IMR-90 (cell line): ENCODE measurements around the gene VPS72. TPM values are rescaled to one million over a fixed set of nuclear protein-coding genes. Genes with fewer than 3 reads are reported as not detected.

Experiments used
- ATAC-seq: fragments of 200-7000 bp; cut with Tn5 transposase; 2 replicates; pipeline ENCODE4 v1.9.1; 2020; ENCODE audit warnings: low read depth, mild to moderate bottlenecking, moderate library complexity
- BruUV-seq: library from RNA; stranded (reverse); fragments of 400-500 nt; replicated peaks from 2 replicates; lab custom pipeline; 2021; lab: Mats Ljungman, UMichigan
- CTCF ChIA-PET: fragments of 300-600 bp; formaldehyde crosslinking; extraction: SDS; loops from one replicate; lab custom pipeline; 2021; ENCODE audit warnings: antibody characterized with exemption; lab: Yijun Ruan, JAX
- POLR2A ChIA-PET: fragments of 300-600 bp; sonication (Branson Sonifier 250); formaldehyde crosslinking; loops from one replicate; lab custom pipeline; 2022; ENCODE audit warnings: antibody characterized with exemption; ENCODE audit not compliant: unreplicated experiment; lab: Charles Lee
- DNase-seq: peaks from one replicate; pipeline ENCODE4 v3.0.0; 2013
- H2AFZ ChIP-seq: replicated peaks from 2 replicates; pipeline ENCODE3; 2013; ENCODE audit warnings: low read length, mild to moderate bottlenecking; ENCODE audit not compliant: poor library complexity
- H2AK5ac ChIP-seq: 2 replicates; pipeline ENCODE4 v1.6.1; 2013; ENCODE audit warnings: low read depth, low read length, inconsistent platforms
- H2AK9ac ChIP-seq: replicated peaks from 2 replicates; pipeline ENCODE3; 2013; ENCODE audit warnings: mild to moderate bottlenecking, low read depth, low read length, moderate library complexity; ENCODE audit not compliant: poor library complexity
- H2BK120ac ChIP-seq: 2 replicates; pipeline ENCODE4 v1.6.1; 2013; ENCODE audit warnings: low read depth, low read length, inconsistent platforms
- H2BK15ac ChIP-seq: 3 replicates; pipeline ENCODE4 v1.6.1; 2013; ENCODE audit warnings: low read depth, low read length, inconsistent platforms
- H2BK20ac ChIP-seq: 2 replicates; pipeline ENCODE4 v1.6.1; 2013; ENCODE audit warnings: low read depth, mild to moderate bottlenecking, inconsistent platforms, low read length, moderate library complexity
- H2BK5ac ChIP-seq: 2 replicates; pipeline ENCODE4 v1.6.1; 2013; ENCODE audit warnings: mild to moderate bottlenecking, low read depth, low read length, inconsistent platforms; ENCODE audit not compliant: poor library complexity, severe bottlenecking
- H3K14ac ChIP-seq: replicated peaks from 2 replicates; pipeline ENCODE4 v1.6.1; 2013; ENCODE audit warnings: low read depth, low read length, inconsistent platforms
- H3K18ac ChIP-seq: 2 replicates; pipeline ENCODE4 v1.6.1; 2013; ENCODE audit warnings: low read depth, low read length, control low read depth
- H3K23ac ChIP-seq: 2 replicates; pipeline ENCODE4 v1.6.1; 2013; ENCODE audit warnings: low read depth, low read length, inconsistent platforms
- H3K27ac ChIP-seq: 2 replicates; pipeline ENCODE4 v1.5.1; 2013; ENCODE audit warnings: mild to moderate bottlenecking, control low read depth, low read length; ENCODE audit not compliant: insufficient read depth
- H3K27me3 ChIP-seq: 2 replicates; pipeline ENCODE4 v1.6.1; 2013; ENCODE audit warnings: low read length; ENCODE audit not compliant: control insufficient read depth, insufficient read depth
- H3K36me3 ChIP-seq: 2 replicates; pipeline ENCODE4 v1.6.1; 2013; ENCODE audit warnings: low read length, mixed read lengths; ENCODE audit not compliant: control insufficient read depth, insufficient read depth
- H3K4ac ChIP-seq: 2 replicates; pipeline ENCODE4 v1.6.1; 2013; ENCODE audit warnings: low read depth, low read length, inconsistent platforms
- H3K4me1 ChIP-seq: 2 replicates; pipeline ENCODE4 v1.6.1; 2013; ENCODE audit warnings: low read length, mixed read lengths; ENCODE audit not compliant: control insufficient read depth, insufficient read depth
- H3K4me2 ChIP-seq: 2 replicates; pipeline ENCODE4 v1.6.1; 2013; ENCODE audit warnings: low read depth, mild to moderate bottlenecking, control low read depth, low read length, moderate library complexity
- H3K4me3 ChIP-seq: 2 replicates; pipeline ENCODE4 v1.5.1; 2013; ENCODE audit warnings: low read depth, mild to moderate bottlenecking, control low read depth, low read length, moderate library complexity; ENCODE audit not compliant: insufficient read depth
- H3K56ac ChIP-seq: 2 replicates; pipeline ENCODE4 v1.6.1; 2013; ENCODE audit warnings: low read length, inconsistent platforms; ENCODE audit not compliant: insufficient read depth; ENCODE audit errors: extremely low read depth
- H3K79me1 ChIP-seq, 2 experiments: 2 replicates each; pipeline ENCODE4 v1.6.1; 2013; ENCODE audit warnings: low read length in 2 of 2, inconsistent platforms in 1 of 2, low read depth in 1 of 2
- H3K9ac ChIP-seq: 2 replicates; pipeline ENCODE4 v1.6.1; 2013; ENCODE audit warnings: low read depth, low read length, control low read depth
- H3K9me1 ChIP-seq: 2 replicates; pipeline ENCODE4 v1.6.1; 2013; ENCODE audit warnings: low read length, inconsistent platforms; ENCODE audit not compliant: insufficient read depth
- H3K9me3 ChIP-seq: 2 replicates; pipeline ENCODE4 v1.6.1; 2013; ENCODE audit warnings: low read length; ENCODE audit not compliant: control insufficient read depth, insufficient read depth
- H4K20me1 ChIP-seq: 2 replicates; pipeline ENCODE4 v1.6.1; 2013; ENCODE audit warnings: low read length, inconsistent platforms; ENCODE audit not compliant: insufficient read depth
- H4K5ac ChIP-seq: 2 replicates; pipeline ENCODE4 v1.6.1; 2013; ENCODE audit warnings: mild to moderate bottlenecking, low read depth, low read length, control low read depth
- H4K8ac ChIP-seq, 2 experiments: 2 replicates each; pipeline ENCODE4 v1.6.1; 2013; ENCODE audit warnings: low read depth in 2 of 2, low read length in 2 of 2, control low read depth in 1 of 2, inconsistent platforms in 1 of 2
- H4K91ac ChIP-seq: 2 replicates; pipeline ENCODE4 v1.6.1; 2013; ENCODE audit warnings: low read depth, low read length, inconsistent platforms; ENCODE audit not compliant: insufficient read depth
- BHLHE40 ChIP-seq: fragments of 150-350 bp; IDR thresholded peaks from 2 replicates; pipeline ENCODE4 v1.6.1; 2016; ENCODE audit warnings: mild to moderate bottlenecking, low read depth, low read length
- CEBPB ChIP-seq: IDR thresholded peaks from 2 replicates; pipeline ENCODE4 v1.6.1; 2012; ENCODE audit warnings: low read depth, low read length, improper control_type of control experiment
- FOS ChIP-seq: fragments of 150-350 bp; IDR thresholded peaks from 2 replicates; pipeline ENCODE4 v1.6.1; 2016; ENCODE audit warnings: low read depth, low read length
- MAZ ChIP-seq: IDR thresholded peaks from 2 replicates; pipeline ENCODE4 v1.6.1; 2012; ENCODE audit warnings: low read depth, mild to moderate bottlenecking, low read length, improper control_type of control experiment, moderate library complexity, borderline replicate concordance
- NFE2L2 ChIP-seq: fragments of 150-350 bp; IDR thresholded peaks from 2 replicates; pipeline ENCODE4 v1.6.1; 2016; ENCODE audit warnings: low read depth, mild to moderate bottlenecking, low read length
- POLR2A ChIP-seq: IDR thresholded peaks from 2 replicates; pipeline ENCODE4 v1.6.1; 2012; ENCODE audit warnings: mild to moderate bottlenecking, low read depth, low read length
- RFX5 ChIP-seq: IDR thresholded peaks from 2 replicates; pipeline ENCODE4 v1.8.0; 2012; ENCODE audit warnings: low read depth, mild to moderate bottlenecking, low read length, moderate library complexity
- WGBS, 2 experiments: methylation state at CpG; one replicate each; pipeline versions ENCODE4 v1.1.5 to v1.1.7; 2013; ENCODE audit warnings: missing lambda C conversion rate in 2 of 2; ENCODE audit not compliant: insufficient read length in 1 of 2; ENCODE audit errors: extremely low coverage in 2 of 2; 5-methylcytosine and 5-hydroxymethylcytosine counted together
- dilution Hi-C: fragments of 300-500 bp; cut with HindIII; formaldehyde crosslinking; loops from one replicate; pipeline ENCODE4 v1.14.3; 2018; ENCODE audit warnings: low sequenced_read_pairs; ENCODE audit not compliant: unreplicated experiment
- in situ Hi-C: fragments of 300-500 bp; cut with MboI; formaldehyde crosslinking; loops from 3 replicates; pipeline ENCODE4 v1.14.3; 2019; ENCODE audit warnings: low sequenced_read_pairs, inconsistent platforms, mixed read lengths
- intact Hi-C: fragments of 100-400 bp; cut with micrococcal nuclease; formaldehyde crosslinking; loops from 2 replicates; pipeline ENCODE4 v1.10.0; 2022
- polyA plus RNA-seq, 3 experiments: library from polyadenylated mRNA; depleted of rRNA; stranded (reverse); fragments of >200 nt; gene quantifications; 2 replicates each; pipeline ENCODE4 v1.2.3, GENCODE V29; 2012; ENCODE audit warnings: low replicate concordance in 1 of 3
- total RNA-seq: library from RNA; depleted of rRNA; stranded (reverse); fragments of >200 nt; gene quantifications from 2 replicates; pipeline ENCODE4 v1.2.3, GENCODE V29; 2012
- TF ChIP-seq, protein P1 (sequence below): fragments of 150-350 bp; IDR thresholded peaks from 2 replicates; pipeline ENCODE4 v1.6.1; 2017; ENCODE audit warnings: mild to moderate bottlenecking, antibody characterized with exemption, low read length, low read depth
- TF ChIP-seq, protein P2 (sequence below): conservative IDR thresholded peaks from 2 replicates; pipeline ENCODE4 v1.5.1; 2012; ENCODE audit warnings: mild to moderate bottlenecking, low read depth, low read length, improper control_type of control experiment
- TF ChIP-seq, protein P3 (sequence below): fragments of 150-350 bp; IDR thresholded peaks from 2 replicates; pipeline ENCODE4 v1.6.1; 2016; ENCODE audit warnings: low read depth, mild to moderate bottlenecking, low read length, moderate library complexity, borderline replicate concordance

VPS72 gene
- total and polyA plus RNA-seq, 2 of the 4 experiments (the other 2 are of a cell fraction): 51.3 to 62.3 TPM

DNA sequence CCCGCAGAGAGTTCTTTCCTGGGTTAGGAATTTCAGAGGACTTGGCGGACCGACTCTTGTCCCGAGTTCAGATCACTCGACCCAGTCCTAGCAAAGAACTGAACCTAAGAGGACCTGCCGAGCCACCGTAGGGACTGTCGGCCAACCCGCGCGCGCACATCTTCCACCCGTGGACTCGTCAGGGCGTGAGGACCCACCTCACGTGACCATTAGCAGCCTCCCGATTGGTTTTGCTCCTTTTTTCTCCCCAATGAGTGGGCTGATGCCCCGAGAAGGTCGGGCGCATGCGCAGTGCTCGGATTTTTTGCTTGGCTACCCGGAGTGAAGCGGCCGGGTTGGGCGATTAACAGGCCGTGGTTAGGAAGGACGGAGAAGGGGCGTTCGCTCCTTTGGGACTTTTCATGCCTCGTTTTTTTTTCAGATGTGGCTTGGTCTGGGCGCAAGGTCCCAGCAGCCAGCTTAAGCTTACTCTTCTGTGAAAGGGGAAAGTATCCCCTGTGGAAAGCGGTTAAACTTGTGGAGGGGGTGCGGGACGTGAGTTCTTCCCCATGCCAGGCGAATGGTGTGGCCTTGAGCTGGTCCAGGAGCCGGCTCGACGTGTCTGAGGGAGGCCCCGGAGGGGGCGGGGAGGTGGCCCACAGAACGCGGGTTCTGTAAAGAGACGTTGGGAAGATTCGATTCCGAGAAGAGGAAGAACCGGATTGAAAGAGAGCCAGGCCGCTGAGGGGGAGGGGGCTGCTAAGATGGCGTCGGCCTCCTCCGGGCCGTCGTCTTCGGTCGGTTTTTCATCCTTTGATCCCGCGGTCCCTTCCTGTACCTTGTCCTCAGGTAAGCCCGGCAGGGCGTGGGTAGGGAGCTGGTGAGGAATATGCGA lies 8.5 kb upstream of the VPS72 start, which contains the start of gene PIP5K1A:
PIP5K1A (plus strand) TSS at position 299 of the 874 bp plus-strand sequence; CDS start at position 744, 445 bp downstream.
- intact Hi-C loops: loop anchor here (5.0 kb wide), 2 partner anchors 144 to 539 kb away; no protein-coding TSS in a partner anchor
- H2BK20ac ChIP-seq: peak within 1 kb of the TSS; percentile 26; the same call in 1 of the 2 replicates
- peak within 1 kb of the TSS; percentile 97 for H3K9ac ChIP-seq
- peak within 1 kb of the TSS; percentile 83 for H2AFZ ChIP-seq
- H4K8ac ChIP-seq: peak within 1 kb of the TSS; percentile 96 to 97
- H3K4me2 ChIP-seq: peak within 1 kb of the TSS; percentile 98
- TF ChIP-seq, protein P1, sequence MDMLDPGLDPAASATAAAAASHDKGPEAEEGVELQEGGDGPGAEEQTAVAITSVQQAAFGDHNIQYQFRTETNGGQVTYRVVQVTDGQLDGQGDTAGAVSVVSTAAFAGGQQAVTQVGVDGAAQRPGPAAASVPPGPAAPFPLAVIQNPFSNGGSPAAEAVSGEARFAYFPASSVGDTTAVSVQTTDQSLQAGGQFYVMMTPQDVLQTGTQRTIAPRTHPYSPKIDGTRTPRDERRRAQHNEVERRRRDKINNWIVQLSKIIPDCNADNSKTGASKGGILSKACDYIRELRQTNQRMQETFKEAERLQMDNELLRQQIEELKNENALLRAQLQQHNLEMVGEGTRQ: peak; percentile 99
- TF ChIP-seq FOS (0 out of 2 replicates have a peak, but pooled peaks have one; percentile 14), BHLHE40 (peak; percentile 65; the same call in 1 of the 2 replicates), MAZ (peak; percentile 3; the same call in 1 of the 2 replicates), RFX5 (no peak), CEBPB (no peak), POLR2A (peak; percentile 88), NFE2L2 (no peak)
- TF ChIP-seq, protein P2, sequence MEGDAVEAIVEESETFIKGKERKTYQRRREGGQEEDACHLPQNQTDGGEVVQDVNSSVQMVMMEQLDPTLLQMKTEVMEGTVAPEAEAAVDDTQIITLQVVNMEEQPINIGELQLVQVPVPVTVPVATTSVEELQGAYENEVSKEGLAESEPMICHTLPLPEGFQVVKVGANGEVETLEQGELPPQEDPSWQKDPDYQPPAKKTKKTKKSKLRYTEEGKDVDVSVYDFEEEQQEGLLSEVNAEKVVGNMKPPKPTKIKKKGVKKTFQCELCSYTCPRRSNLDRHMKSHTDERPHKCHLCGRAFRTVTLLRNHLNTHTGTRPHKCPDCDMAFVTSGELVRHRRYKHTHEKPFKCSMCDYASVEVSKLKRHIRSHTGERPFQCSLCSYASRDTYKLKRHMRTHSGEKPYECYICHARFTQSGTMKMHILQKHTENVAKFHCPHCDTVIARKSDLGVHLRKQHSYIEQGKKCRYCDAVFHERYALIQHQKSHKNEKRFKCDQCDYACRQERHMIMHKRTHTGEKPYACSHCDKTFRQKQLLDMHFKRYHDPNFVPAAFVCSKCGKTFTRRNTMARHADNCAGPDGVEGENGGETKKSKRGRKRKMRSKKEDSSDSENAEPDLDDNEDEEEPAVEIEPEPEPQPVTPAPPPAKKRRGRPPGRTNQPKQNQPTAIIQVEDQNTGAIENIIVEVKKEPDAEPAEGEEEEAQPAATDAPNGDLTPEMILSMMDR: no peak
- TF ChIP-seq, protein P3, sequence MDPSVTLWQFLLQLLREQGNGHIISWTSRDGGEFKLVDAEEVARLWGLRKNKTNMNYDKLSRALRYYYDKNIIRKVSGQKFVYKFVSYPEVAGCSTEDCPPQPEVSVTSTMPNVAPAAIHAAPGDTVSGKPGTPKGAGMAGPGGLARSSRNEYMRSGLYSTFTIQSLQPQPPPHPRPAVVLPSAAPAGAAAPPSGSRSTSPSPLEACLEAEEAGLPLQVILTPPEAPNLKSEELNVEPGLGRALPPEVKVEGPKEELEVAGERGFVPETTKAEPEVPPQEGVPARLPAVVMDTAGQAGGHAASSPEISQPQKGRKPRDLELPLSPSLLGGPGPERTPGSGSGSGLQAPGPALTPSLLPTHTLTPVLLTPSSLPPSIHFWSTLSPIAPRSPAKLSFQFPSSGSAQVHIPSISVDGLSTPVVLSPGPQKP: no peak
- peak within 1 kb of the TSS; percentile 96 for H3K27ac ChIP-seq
- peak within 1 kb of the TSS; percentile 98 for H3K4me3 ChIP-seq
- H2AK9ac ChIP-seq: peak within 1 kb of the TSS; percentile 100
- 0% methylated on average over 24 of the region's 60 CpGs; no CpG with 5 or more reads in 1 of the 2 experiments for WGBS, 2 experiments
- ChIA-PET POLR2A (no interaction called here), CTCF (interaction anchor here (0.5 kb wide), 1 partner anchor 64 kb away, joined by 3 read pairs; no protein-coding TSS in a partner anchor)
- H2AK5ac ChIP-seq: peak within 1 kb of the TSS; percentile 100
- peaks cover 9% of the 10 kb centered on the region for H3K36me3 ChIP-seq
- peaks cover 7 to 24% of the 10 kb centered on the region in 2 experiments; a peak in 3 of 4 replicates for H3K79me1 ChIP-seq
- peak within 1 kb of the TSS; percentile 100 for H3K14ac ChIP-seq
- no peaks in the 10 kb centered on the region for H3K9me3 ChIP-seq
- H3K4me1 ChIP-seq: peaks cover 5% of the 10 kb centered on the region; the same call in 1 of the 2 replicates
- H3K56ac ChIP-seq: peak within 1 kb of the TSS; percentile 91
- no peaks in the 10 kb centered on the region for H3K27me3 ChIP-seq
- peak within 1 kb of the TSS; percentile 99 for H3K4ac ChIP-seq
- peak within 1 kb of the TSS; percentile 92 for H3K18ac ChIP-seq
- peak within 1 kb of the TSS; percentile 89 for H2BK5ac ChIP-seq
- H4K20me1 ChIP-seq: peaks cover 37% of the 10 kb centered on the region
- ATAC-seq: peak; percentile 86
- peak within 1 kb of the TSS; percentile 79; the same call in 2 of the 3 replicates for H2BK15ac ChIP-seq
- H3K23ac ChIP-seq: peak within 1 kb of the TSS; percentile 99
- H4K91ac ChIP-seq: peak within 1 kb of the TSS; percentile 98
- H4K5ac ChIP-seq: peak within 1 kb of the TSS; percentile 96
- dilution Hi-C loops: no loop called here
- peak; percentile 97 for DNase-seq
- peaks cover 7% of the 10 kb centered on the region; the same call in 1 of the 2 replicates for H3K9me1 ChIP-seq
- H2BK120ac ChIP-seq: peak within 1 kb of the TSS; percentile 81
- in situ Hi-C loops: loop anchor here (5.0 to 10.0 kb wide), 2 partner anchors 54 to 206 kb away; partner anchors contain the start of gene PSMD4
- BruUV-seq: no TSS peak
